ENCODE measurements around the gene ANKRD65.
"Not testable (repeated sequence)": the region's sequence is repeated elsewhere in the genome, so short reads cannot be mapped to it uniquely, and the experiment has no call there.

ANKRD65 gene

DNA sequence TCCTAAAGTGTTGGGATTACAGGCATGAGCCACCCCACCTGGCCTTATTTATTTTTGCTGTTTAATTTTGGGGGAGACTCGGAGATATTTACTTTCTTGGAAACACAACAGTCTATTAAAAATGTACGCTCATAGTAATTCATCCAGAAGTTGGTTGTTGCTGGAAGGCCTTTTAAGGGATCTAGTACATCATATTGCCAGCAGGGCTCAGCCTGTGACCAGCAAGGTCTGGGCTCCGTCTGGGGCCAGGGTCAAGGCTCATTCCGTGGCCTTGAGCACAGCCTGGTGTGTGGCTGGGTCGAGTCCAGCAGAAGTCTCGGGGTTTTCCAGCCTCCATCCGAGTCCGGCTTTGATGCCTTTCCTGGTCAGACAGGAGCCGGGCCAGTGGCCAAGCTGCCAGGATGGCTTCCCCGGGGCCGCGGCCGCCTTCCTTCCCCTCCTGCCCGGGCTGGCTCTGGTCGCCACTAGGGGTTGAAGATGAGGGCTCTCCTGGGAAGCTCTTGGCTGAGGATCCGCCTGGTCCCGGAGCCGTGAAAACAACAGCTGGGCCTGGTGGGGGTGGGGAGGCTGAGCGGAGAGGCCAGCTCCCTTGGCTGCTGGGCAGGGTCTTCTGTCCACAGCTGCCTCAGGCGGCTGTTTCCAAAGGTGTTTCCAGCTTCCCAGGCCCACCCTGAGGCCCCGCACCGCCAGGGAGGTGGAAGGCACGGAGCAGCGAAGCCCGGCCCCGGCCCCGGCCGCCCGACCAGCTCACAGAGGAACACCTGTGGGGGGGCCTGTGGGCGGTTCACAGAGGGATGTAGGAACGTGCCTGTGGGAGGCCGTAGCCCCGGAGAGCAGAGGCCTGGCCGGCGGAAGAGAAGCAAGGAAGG is 9.3 kb upstream of the ANKRD65 start:
- TF ChIP-seq, protein P1, sequence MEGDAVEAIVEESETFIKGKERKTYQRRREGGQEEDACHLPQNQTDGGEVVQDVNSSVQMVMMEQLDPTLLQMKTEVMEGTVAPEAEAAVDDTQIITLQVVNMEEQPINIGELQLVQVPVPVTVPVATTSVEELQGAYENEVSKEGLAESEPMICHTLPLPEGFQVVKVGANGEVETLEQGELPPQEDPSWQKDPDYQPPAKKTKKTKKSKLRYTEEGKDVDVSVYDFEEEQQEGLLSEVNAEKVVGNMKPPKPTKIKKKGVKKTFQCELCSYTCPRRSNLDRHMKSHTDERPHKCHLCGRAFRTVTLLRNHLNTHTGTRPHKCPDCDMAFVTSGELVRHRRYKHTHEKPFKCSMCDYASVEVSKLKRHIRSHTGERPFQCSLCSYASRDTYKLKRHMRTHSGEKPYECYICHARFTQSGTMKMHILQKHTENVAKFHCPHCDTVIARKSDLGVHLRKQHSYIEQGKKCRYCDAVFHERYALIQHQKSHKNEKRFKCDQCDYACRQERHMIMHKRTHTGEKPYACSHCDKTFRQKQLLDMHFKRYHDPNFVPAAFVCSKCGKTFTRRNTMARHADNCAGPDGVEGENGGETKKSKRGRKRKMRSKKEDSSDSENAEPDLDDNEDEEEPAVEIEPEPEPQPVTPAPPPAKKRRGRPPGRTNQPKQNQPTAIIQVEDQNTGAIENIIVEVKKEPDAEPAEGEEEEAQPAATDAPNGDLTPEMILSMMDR (IDR thresholded peaks at IDR 0.05; ENCODE audit: low read depth, low read length), result peak; percentile 26
- DNase-seq (ENCODE audit: low read depth in 2 of 2), result peak; percentile 74 to 91
- H3K4me3 ChIP-seq (replicated peaks in 1 of 2; ENCODE audit: low read depth in 2 of 2, low read length in 2 of 2), result no peak overlapping the region

DNA sequence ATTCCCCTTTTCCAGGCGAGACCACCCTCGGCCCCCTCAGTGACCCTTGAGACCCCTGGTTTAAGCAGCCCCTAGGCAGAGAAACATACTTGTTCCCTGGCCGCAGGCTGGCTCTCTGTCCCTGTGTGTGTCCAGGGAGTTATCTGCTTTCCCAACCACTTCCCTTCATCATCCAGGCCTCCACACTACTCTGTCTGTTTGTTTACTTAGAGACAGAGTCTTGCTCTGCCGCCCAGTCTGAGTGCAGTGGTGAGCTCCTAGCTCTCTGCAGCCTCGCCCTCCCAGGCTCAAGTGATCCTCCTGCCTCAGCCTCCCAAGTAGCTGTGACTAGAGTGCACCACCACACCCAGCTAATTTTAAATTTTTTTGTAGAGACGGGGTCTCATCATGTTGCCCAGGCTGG is 8.6 kb upstream of the ANKRD65 start:
- TF ChIP-seq, protein P1 (IDR thresholded peaks at IDR 0.05; ENCODE audit: low read depth, low read length), result no peak
- H3K4me3 ChIP-seq (replicated peaks in 1 of 2; ENCODE audit: low read depth in 2 of 2, low read length in 2 of 2), result no peak overlapping the region
- DNase-seq (ENCODE audit: low read depth in 2 of 2), result peak; percentile 53 to 72

DNA sequence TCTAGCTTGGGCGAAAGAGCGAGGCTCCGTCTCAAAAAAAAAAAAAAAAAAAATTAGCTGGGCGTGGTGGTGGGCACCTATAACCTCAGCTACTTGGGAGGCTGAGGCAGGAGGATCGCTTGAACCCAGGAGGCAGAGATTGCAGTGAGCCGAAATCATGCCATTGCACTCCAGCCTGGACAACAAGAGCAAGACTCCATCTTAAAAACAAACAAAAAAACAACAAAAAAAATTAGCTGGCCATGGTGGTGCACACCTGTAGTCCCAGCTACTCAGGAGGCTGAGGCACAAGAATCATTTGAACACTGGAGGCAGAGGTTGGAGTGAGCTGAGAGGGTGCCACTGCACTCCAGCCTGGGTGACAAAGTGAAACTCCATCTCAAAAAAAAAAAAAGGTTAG is 7.9 kb upstream of the ANKRD65 start:
- DNase-seq (ENCODE audit: low read depth in 2 of 2); H3K4me3 ChIP-seq (replicated peaks in 1 of 2; ENCODE audit: low read depth in 2 of 2, low read length in 2 of 2): not testable (repeated sequence)

DNA sequence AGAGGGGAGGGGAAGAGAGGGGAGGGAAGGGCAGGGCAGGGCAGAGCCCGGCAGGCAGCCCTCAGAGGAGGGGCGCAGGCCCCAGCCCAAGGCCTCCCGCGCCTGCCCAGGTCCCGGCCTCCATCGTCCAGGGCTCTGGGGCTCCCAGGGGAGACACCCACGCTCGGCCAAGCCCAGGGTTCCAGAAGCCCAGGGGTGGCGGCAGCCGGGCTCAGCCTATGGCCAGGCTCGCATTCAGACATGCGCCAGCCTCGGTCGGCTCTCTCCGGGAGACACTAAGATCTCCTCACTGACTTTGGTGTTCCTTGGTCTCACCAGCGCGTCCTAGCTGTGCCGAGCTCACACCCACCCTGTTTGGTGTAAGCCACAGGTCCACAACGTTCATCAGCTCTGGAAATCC is 7.1 kb upstream of the ANKRD65 start:
- DNase-seq (ENCODE audit: low read depth in 2 of 2), result no peak
- TF ChIP-seq, protein P1 (IDR thresholded peaks at IDR 0.05; ENCODE audit: low read depth, low read length), result no peak
- no peak overlapping the region for H3K4me3 ChIP-seq (replicated peaks in 1 of 2; ENCODE audit: low read depth in 2 of 2, low read length in 2 of 2)

DNA sequence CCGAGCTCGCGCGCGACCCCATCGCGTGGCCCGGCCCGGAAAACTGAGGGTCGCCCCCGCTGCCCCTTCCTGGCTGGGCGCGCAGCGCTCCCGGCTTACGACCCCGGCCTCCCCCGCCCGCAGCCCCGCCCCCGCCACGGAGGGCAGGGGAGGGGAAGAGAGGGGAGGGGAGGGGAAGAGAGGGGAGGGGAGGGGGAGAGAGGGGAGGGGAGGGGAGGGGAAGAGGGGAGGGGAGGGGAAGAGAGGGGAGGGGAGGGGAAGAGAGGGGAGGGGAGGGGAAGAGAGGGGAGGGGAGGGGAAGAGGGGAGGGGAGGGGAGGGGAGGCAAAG is 6.7 kb upstream of the ANKRD65 start:
- no peak for DNase-seq (ENCODE audit: low read depth in 2 of 2)
- TF ChIP-seq, protein P1 (IDR thresholded peaks at IDR 0.05; ENCODE audit: low read depth, low read length), result no peak
- H3K4me3 ChIP-seq (replicated peaks in 1 of 2; ENCODE audit: low read depth in 2 of 2, low read length in 2 of 2), result peak overlapping the region in 1 of 2 donors; percentile 33

DNA sequence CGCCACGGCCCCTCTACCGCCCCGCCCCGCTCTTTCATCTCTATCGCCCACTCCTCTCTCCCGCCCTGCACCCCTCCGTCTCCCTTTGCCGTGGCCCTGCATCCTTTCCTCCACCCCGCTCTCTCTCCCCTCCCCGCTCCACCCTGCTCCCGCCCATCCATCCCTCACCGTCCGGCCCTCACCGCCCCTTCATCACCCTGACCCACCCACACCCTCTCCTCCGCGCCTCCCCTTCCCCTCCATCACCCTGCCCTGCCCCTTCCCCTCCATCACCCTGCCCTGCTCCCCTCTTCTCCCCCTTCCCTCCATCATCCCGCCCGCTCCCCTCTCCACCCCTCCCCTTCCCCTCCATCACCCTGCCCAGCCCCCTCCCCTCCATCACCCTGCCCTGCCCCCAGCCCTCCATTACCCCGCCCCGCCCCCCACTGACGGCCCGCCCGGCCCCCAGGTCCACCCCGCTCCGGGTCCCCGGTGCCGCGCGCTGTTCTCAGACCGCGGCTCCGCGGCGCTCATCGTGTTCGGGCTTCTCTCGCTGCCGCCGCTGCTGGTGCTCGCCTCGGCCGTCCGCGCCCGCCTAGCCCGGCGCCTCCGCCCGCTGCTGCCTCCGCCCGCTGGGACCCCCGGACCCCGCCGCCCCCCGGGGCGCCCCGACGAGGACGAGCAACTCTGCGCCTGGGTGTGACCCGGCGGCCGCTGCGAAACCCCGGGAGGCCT is 6.2 kb upstream of the ANKRD65 start:
- TF ChIP-seq, protein P1 (IDR thresholded peaks at IDR 0.05; ENCODE audit: low read depth, low read length), result no peak
- no peak for DNase-seq (ENCODE audit: low read depth in 2 of 2)
- peak overlapping the region in 1 of 2 donors; percentile 33 for H3K4me3 ChIP-seq (replicated peaks in 1 of 2; ENCODE audit: low read depth in 2 of 2, low read length in 2 of 2)

DNA sequence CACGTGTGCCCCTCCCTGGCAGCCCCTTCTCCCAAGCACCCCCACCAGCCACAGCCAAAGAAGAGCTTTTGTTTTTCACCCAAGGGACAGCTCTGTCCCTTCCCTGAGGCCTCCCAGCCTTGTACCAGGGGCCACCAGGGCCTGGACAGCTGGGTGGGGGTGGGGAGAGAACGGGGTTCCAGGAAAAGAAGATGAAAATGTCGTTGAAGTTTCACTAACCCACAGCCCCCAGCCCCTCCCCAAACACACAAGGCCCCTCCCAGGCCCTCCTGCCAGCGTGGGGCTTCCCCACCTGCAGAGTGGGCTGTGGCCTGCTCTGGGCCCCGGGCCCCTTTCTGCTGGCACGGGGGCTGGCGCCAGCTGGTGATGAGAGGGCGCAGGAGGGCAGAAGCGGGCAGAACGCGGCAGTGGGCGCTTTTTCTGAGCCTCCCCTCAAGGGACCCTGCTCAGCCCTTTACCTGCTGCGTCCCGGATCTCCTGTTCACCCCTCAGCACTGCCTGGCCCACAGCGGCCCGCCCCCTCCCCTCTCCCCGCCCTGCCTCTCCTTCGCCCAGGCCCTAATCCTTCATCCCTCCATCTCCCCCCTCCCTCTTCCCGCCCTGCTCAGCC is 5.5 kb upstream of the ANKRD65 start:
- TF ChIP-seq, protein P1 (IDR thresholded peaks at IDR 0.05; ENCODE audit: low read depth, low read length), result no peak
- H3K4me3 ChIP-seq (replicated peaks in 1 of 2; ENCODE audit: low read depth in 2 of 2, low read length in 2 of 2), result no peak overlapping the region

More for the DNA sequence above, 5.5 kb upstream of the ANKRD65 start:
- DNase-seq (ENCODE audit: low read depth in 2 of 2), result no peak
